Heart right ventricle (tissue), 16 donors: ENCODE data around the gene NALCN. TPM values are rescaled to one million over a fixed set of nuclear protein-coding genes. Genes with fewer than 3 reads are reported as not detected.

Experiments used
- ATAC-seq, 8 donors: fragments of 200-7000 bp; cut with Tn5 transposase; one replicate each; pipeline ENCODE4 v1.9.1; 2020; ENCODE audit warnings: mild to moderate bottlenecking in 8 of 8, moderate library complexity in 8 of 8, moderate number of reproducible peaks in 1 of 8
- DNase-seq, 2 donors: peaks; one replicate each; pipeline ENCODE4 v3.0.0-alpha.2; 2020
- H3K27ac ChIP-seq, 10 donors: fragments of 200-600 bp; sonication (generic) in 2 of 10; one replicate each; pipeline versions ENCODE4 v1.5.0 to v1.8.0; 2020 to 2022; ENCODE audit warnings: mild to moderate bottlenecking in 3 of 10
- H3K27me3 ChIP-seq, 7 donors: fragments of 200-600 bp; one replicate each; pipeline ENCODE4 v1.8.0; 2021 to 2022; ENCODE audit warnings: mild to moderate bottlenecking in 2 of 7
- H3K36me3 ChIP-seq, 9 donors: fragments of 200-600 bp; sonication (generic) in 1 of 9; one replicate each; pipeline versions ENCODE4 v1.5.0 to v1.8.0; 2020 to 2022; ENCODE audit warnings: mild to moderate bottlenecking in 2 of 9
- H3K4me1 ChIP-seq, 9 donors: fragments of 200-600 bp; sonication (generic) in 1 of 9; one replicate each; pipeline versions ENCODE4 v1.5.0 to v1.8.0; 2020 to 2022; ENCODE audit warnings: mild to moderate bottlenecking in 4 of 9
- H3K4me3 ChIP-seq, 10 donors: fragments of 200-600 bp; sonication (generic) in 2 of 10; one replicate each; pipeline versions ENCODE4 v1.5.0 to v1.8.0; 2020 to 2022; ENCODE audit warnings: mild to moderate bottlenecking in 7 of 10, moderate library complexity in 2 of 10
- H3K9me3 ChIP-seq, 11 donors: fragments of 200-600 bp in 10 of 11; sonication (generic) in 2 of 11; one replicate each; pipeline versions ENCODE4 v1.5.0 to v1.8.0; 2013 to 2022; ENCODE audit warnings: mild to moderate bottlenecking in 2 of 11, control low read depth in 1 of 11, moderate library complexity in 1 of 11
- WGBS, 2 donors: extraction: QIAGEN DNeasy Blood & Tissue Kit; methylation state at CpG; one replicate each; pipeline ENCODE4 v1.1.7; 2013; ENCODE audit warnings: inconsistent platforms in 1 of 2; 5-methylcytosine and 5-hydroxymethylcytosine counted together
- intact Hi-C, 10 donors: fragments of 100-400 bp; cut with DNase I; formaldehyde crosslinking; loops; one replicate each; pipeline versions ENCODE4 v1.11.1 to v1.14.2; 2022
- polyA plus RNA-seq, 2 donors: library from polyadenylated mRNA; stranded (reverse); fragments of 200-250 nt; gene quantifications; one replicate each; pipeline ENCODE4 v1.2.3, GENCODE V29; 2013
- total RNA-seq, 10 donors: library from RNA; stranded (reverse); fragmentation: NEBNext Ultra II Directional in 3 of 10; extraction: Animal tissue kit (Norgen Biotek cat#: 25700) in 3 of 10; gene quantifications; one replicate each; pipeline versions ENCODE4 v1.2.1 to v1.2.4, GENCODE V29; 2021 to 2023
- TF ChIP-seq, protein P1 (sequence below), 9 donors: fragments of 200-600 bp; sonication (generic) in 2 of 9; IDR thresholded peaks; one replicate each; pipeline versions ENCODE4 v1.5.0 to v1.8.0; 2021 to 2022; ENCODE audit warnings: antibody characterized with exemption in 9 of 9, mild to moderate bottlenecking in 5 of 9, moderate library complexity in 1 of 9
- donor health status: Arrhythmogenic right ventricular cardiomyopathy.
- donor health status: ischemic (EF 13 %, LVEDD 7.1; RV severe dilation, severe dysfunction).
- donor health status: healthy with polysubstance abuse.
- donor health status: DM: no; HTN: yes; CAD: no.
- donor health status: DM: no; HTN: no; CAD: no.
- donor health status: ischemic (EF 25% LVEDD 6.9; RV normal size, moderate dysfunction).
- donor health status: ischemic (EF 25% LVEDD 5.7; RV mildly dilated, moderate dysfunction).
- donor health status: healthy.
- donor health status: DM: yes; HTN: yes; CAD: no.
- donor health status: Ischemic cardiomyopathy.
- donor health status: ischemic (EF 35%, LVEDD 5.7; RV mildly dilated, moderate dysfunction).
- donor health status: nonischemic (EF 11% LVEDD 7.7; RV severe dilation, severe dysfunction).
- donor health status: DM: yes; HTN: yes; CAD: no.
- donor health status: PGD.
- donor health status: ischemic (EF 29% LVEDD 5.4; RV normal size, mild dysfunction).
- donor health status: nonischemic (EF 23%, LVEDD 6.1; RV moderate dilation, normal function).

The NALCN gene
- total and polyA plus RNA-seq, 12 donors = 0.01 to 9.3 (median 7.8) TPM

DNA sequence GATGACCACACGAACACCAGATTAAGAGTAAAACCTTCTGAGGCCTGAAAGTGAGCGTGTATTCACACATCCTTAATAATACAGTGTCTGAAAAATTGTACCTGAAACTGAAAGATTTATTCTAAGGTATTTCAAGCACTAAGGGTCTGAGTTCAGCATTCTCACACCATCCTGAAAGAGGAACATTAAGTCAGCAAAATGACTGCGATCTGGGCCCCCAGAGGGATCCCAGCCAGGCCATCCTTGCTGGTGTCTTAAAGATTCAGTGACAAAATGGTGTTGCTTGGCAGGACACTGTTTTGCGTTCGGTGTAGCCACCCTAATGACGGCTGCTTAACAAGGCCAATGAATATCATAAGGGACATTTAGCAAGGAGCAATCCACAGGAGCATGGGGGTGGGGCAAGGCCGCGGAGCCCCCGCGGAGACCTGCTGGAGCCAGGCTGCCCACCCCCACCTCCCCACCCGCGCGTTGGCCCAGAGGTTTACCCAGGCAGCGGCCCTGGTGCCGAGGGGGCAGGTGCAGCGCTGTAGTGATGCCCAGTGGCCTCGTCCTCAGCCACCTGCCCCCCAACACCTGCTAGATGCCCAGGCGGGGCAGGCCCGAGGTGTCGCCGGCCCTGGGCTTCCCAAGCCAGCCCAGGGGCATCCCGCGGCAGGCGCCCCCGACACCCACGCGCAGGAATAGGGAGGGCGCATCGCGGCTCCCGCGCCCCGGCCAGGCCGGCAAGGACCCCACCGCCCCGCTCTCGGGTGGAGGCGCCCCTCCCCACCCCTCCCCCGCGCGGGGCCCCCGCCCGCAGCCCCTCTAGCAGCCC lies 742 bp downstream of the NALCN start:
- 12 to 13% methylated on average over 38 to 42 of the region's 43 CpGs for WGBS, 2 donors
- H3K9me3 ChIP-seq = no peaks in the 10 kb centered on the region
- ATAC-seq (peak; percentile 23 to 75 (median 46)), DNase-seq (peak in 1 of 2 donors; percentile 14)
- peaks cover 0 to 13% (median 4%) of the 10 kb centered on the region in 9 donors for H3K4me1 ChIP-seq
- peak overlapping the region; percentile 22 to 87 (median 72) for H3K27ac ChIP-seq
- H3K4me3 ChIP-seq = peak overlapping the region; percentile 23 to 67 (median 60)
- no peaks in the 10 kb centered on the region for H3K36me3 ChIP-seq
- TF ChIP-seq, protein P1, sequence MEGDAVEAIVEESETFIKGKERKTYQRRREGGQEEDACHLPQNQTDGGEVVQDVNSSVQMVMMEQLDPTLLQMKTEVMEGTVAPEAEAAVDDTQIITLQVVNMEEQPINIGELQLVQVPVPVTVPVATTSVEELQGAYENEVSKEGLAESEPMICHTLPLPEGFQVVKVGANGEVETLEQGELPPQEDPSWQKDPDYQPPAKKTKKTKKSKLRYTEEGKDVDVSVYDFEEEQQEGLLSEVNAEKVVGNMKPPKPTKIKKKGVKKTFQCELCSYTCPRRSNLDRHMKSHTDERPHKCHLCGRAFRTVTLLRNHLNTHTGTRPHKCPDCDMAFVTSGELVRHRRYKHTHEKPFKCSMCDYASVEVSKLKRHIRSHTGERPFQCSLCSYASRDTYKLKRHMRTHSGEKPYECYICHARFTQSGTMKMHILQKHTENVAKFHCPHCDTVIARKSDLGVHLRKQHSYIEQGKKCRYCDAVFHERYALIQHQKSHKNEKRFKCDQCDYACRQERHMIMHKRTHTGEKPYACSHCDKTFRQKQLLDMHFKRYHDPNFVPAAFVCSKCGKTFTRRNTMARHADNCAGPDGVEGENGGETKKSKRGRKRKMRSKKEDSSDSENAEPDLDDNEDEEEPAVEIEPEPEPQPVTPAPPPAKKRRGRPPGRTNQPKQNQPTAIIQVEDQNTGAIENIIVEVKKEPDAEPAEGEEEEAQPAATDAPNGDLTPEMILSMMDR (IDR thresholded peaks at IDR 0.05) = no peak
- intact Hi-C loops = no loop called here
- H3K27me3 ChIP-seq = peaks cover 0 to 29% (median 12%) of the 10 kb centered on the region in 7 donors

DNA sequence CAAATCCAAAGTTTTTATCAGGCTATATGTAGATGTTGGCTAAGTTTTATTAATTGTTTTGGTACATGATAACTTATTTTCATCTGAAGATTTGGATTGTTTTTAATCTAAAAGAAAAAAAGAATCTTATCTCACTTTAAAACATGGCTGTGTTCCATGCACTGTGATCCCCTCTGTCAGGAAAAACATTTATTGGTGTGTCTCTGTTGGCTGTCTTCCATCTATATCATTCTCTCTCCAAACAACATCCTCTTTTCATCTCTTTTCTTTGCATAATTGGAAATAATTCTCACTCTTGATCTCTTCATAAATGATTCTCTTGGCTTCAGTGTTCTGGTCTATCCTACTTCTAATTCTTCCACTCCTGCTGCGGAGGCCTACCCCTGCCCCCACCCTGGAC lies 4.2 kb downstream of the NALCN start:
- 71 to 77% methylated on average over 1 of the region's 1 CpG for WGBS, 2 donors
- H3K4me3 ChIP-seq = no peak overlapping the region

DNA sequence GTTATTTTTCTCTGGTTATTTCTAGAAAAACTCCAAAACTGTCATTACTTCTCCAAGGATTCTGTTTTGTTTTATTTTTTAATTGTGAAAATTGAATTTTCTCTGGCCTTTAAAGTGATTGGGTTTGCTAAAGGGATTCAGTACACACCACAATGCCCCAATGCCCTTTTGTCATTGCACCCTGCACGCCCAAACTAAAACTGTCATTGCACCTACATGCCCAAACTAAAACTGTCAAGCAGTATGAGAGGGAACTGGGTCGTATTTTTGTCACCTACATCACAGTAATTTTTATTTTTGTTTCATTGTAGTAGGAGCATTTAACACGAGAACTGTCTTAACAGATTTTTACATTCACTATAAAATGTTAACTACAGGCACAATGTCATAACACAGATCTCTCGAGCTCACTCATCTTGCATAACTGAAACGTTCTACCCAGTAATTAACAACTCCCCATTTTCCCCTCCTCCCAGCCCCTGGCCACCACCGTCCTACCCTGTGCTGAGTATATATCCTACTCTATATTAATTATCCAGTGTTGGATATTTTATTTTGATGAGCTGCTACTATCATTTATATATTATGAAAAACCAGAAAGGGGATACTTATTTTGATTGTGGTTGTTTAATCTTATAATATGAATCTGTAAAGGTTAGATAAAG lies 7.2 kb downstream of the NALCN start:
- ATAC-seq (peak in 4 of 8 donors; percentile 57 to 82 (median 68)), DNase-seq (no peak)
- no peaks in the 10 kb centered on the region for H3K27me3 ChIP-seq
- peaks cover 0 to 12% (median 0%) of the 10 kb centered on the region in 9 donors for H3K4me1 ChIP-seq
- intact Hi-C loops = no loop called here
- H3K9me3 ChIP-seq = no peaks in the 10 kb centered on the region
- 50 to 64% methylated on average over 6 of the region's 6 CpGs for WGBS, 2 donors
- TF ChIP-seq, protein P1 (IDR thresholded peaks at IDR 0.05) = no peak
- no peaks in the 10 kb centered on the region for H3K36me3 ChIP-seq
- H3K4me3 ChIP-seq = no peak overlapping the region
- H3K27ac ChIP-seq = peak overlapping the region in 1 of 10 donors; percentile 25

More for the DNA sequence above, 4.2 kb downstream of the NALCN start:
- Histone ChIP-seq H3K9me3 (no peaks in the 10 kb centered on the region), H3K27ac (no peak overlapping the region), H3K36me3 (no peaks in the 10 kb centered on the region), H3K4me1 (peaks cover 0 to 20% (median 4%) of the 10 kb centered on the region in 9 donors), H3K27me3 (peaks cover 0 to 21% (median 12%) of the 10 kb centered on the region in 7 donors)
- DNase-seq (no peak), ATAC-seq (no peak)
- intact Hi-C loops = no loop called here
- TF ChIP-seq, protein P1 (IDR thresholded peaks at IDR 0.05) = no peak

DNA sequence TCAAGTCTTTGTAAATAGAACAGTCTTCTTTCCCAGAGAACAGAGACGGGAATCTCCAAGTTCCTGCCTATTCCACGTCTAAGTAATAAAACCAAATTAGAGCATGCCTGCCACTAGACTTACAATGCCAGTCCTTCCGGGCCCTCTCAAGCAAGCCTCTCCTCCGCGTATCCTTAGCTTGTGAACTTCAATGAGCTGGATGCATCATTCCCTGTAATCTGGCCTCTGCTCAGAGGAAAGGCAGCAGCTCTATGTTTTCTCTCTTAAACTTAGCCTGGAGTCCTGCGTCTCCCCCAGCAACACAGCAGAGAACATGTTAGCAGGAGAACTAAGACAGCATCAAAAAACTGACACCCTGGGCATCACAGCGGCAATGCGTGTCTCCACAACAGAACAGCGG lies 8.2 kb downstream of the NALCN start:
- Histone ChIP-seq H3K9me3 (no peaks in the 10 kb centered on the region), H3K27ac (no peak overlapping the region), H3K4me1 (peaks cover 0 to 12% (median 0%) of the 10 kb centered on the region in 9 donors), H3K36me3 (no peaks in the 10 kb centered on the region), H3K4me3 (no peak overlapping the region), H3K27me3 (no peaks in the 10 kb centered on the region)
- intact Hi-C loops = no loop called here
- ATAC-seq (peak in 2 of 8 donors; percentile 29 to 33), DNase-seq (no peak)
- WGBS, 2 donors = 73 to 81% methylated on average over 9 of the region's 9 CpGs
- TF ChIP-seq, protein P1 (IDR thresholded peaks at IDR 0.05) = no peak
